Germinal center (tissue), 1 donor: ENCODE results near the gene TNNC2.
"Not testable (repeated sequence)": the region's sequence is repeated elsewhere in the genome, so short reads cannot be mapped to it uniquely, and the experiment has no call there.

Source experiments
- DNase-seq: peaks from one replicate; pipeline ENCODE4 v3.0.0; 2012; ENCODE audit warnings: mixed read lengths, low spot score

Gene TNNC2

GRCh38 chr20:45822857-45823256 lies 4.3 kb downstream of the TNNC2 start:
- no peak for DNase-seq

GRCh38 chr20:45821947-45822346 lies 5.2 kb downstream of the TNNC2 start:
- DNase-seq: no peak

- no peak for DNase-seq
These were observed 7.6 kb downstream of the TNNC2 start for GRCh38 chr20:45819466-45819865.

- no peak for DNase-seq
These were observed 8.9 kb downstream of the TNNC2 start for GRCh38 chr20:45818239-45818638.

- no peak for DNase-seq
These were observed 9.5 kb downstream of the TNNC2 start for GRCh38 chr20:45817376-45818194.

- DNase-seq: no peak
These were observed 10.2 kb downstream of the TNNC2 start for GRCh38 chr20:45816951-45817350.

- no peak for DNase-seq
These were observed 12.8 kb downstream of the TNNC2 start for GRCh38 chr20:45814314-45814713.

GRCh38 chr20:45813489-45813888 lies 13.6 kb downstream of the TNNC2 start:
- no peak for DNase-seq

GRCh38 chr20:45813006-45813340 lies 14.1 kb downstream of the TNNC2 start:
- no peak for DNase-seq

- peak; percentile 99 for DNase-seq
These were observed 14.7 kb downstream of the TNNC2 start, which contains the start of gene UBE2C for GRCh38 chr20:45812157-45813005. TSS of gene UBE2C (plus strand) at chr20:45812644. CDS start at chr20:45812696, 52 bp downstream.

GRCh38 chr20:45810191-45810970 lies 16.7 kb downstream of the TNNC2 start:
- DNase-seq: no peak

GRCh38 chr20:45801851-45802250 lies 25.3 kb downstream of the TNNC2 start:
- no peak for DNase-seq

GRCh38 chr20:45798935-45799642 lies 28.0 kb downstream of the TNNC2 start:
- peak; percentile 72 for DNase-seq

- not testable (repeated sequence) for DNase-seq
These were observed 29.2 kb downstream of the TNNC2 start for GRCh38 chr20:45797955-45798354.

- not testable (repeated sequence) for DNase-seq
These were observed 29.6 kb downstream of the TNNC2 start for GRCh38 chr20:45797510-45797909.

- DNase-seq: no peak
These were observed 30.6 kb downstream of the TNNC2 start for GRCh38 chr20:45796337-45797065.

- peak; percentile 31 for DNase-seq
These were observed 34.6 kb downstream of the TNNC2 start for GRCh38 chr20:45792317-45793118.

GRCh38 chr20:45788351-45788750 lies 38.8 kb downstream of the TNNC2 start:
- no peak for DNase-seq

GRCh38 chr20:45783656-45784294 lies 43.3 kb downstream of the TNNC2 start:
- DNase-seq: no peak

GRCh38 chr20:45782890-45783289 lies 44.2 kb downstream of the TNNC2 start:
- DNase-seq: no peak
